GM13977 (cell line): ENCODE data around the gene SELENOS.
A peak's percentile ranks its signal among the peaks of the same experiment; 100 is the strongest.

ENCODE experiments used
- DNase-seq: peaks from one replicate; pipeline ENCODE4 v3.0.0; 2012; ENCODE audit warnings: low spot score
- CTCF ChIP-seq: IDR thresholded peaks from 2 replicates; pipeline ENCODE4 v1.5.1; 2012; ENCODE audit warnings: mild to moderate bottlenecking, control low read depth; ENCODE audit not compliant: insufficient read depth; ENCODE audit errors: extremely low read depth, missing control alignments
- in situ Hi-C: fragments of 300-500 bp; cut with MboI; formaldehyde crosslinking; loops from one replicate; pipeline ENCODE4 v1.12.0; 2022; ENCODE audit warnings: low sequenced_read_pairs, low pct_unique_long_range_greater_than_20kb, mixed read lengths, inconsistent platforms; ENCODE audit not compliant: unreplicated experiment

The SELENOS gene

GRCh38 chr15:101280007-101280406 lies 2.7 kb upstream of the SELENOS start:
- no peak for TF ChIP-seq CTCF
- no peak for DNase-seq
- in situ Hi-C loops: no loop called here

- no peak for DNase-seq
- TF ChIP-seq CTCF: no peak
- in situ Hi-C loops: no loop called here
Observed at GRCh38 chr15:101277943-101278564, 769 bp upstream of the SELENOS start.

- DNase-seq: peak; percentile 48
- in situ Hi-C loops: no loop called here
- TF ChIP-seq CTCF: peak; percentile 33
Observed at GRCh38 chr15:101276501-101277037, 716 bp downstream of the SELENOS start.

- in situ Hi-C loops: no loop called here
Observed at GRCh38 chr15:101275018-101275417, 2.3 kb downstream of the SELENOS start.

GRCh38 chr15:101273534-101273933 lies 3.8 kb downstream of the SELENOS start:
- DNase-seq: no peak
- no peak for TF ChIP-seq CTCF
- in situ Hi-C loops: loop anchor here (25.0 kb wide), 2 partner anchors 361 to 661 kb away; partner anchors contain the start of genes ASB7, LINS1 and LRRK1

More at GRCh38 chr15:101275018-101275417, 2.3 kb downstream of the SELENOS start:
- peak; percentile 52 for DNase-seq
- no peak for TF ChIP-seq CTCF

- no peak for TF ChIP-seq CTCF
- no peak for DNase-seq
- in situ Hi-C loops: loop anchor here (25.0 kb wide), 2 partner anchors 360 to 660 kb away; partner anchors contain the start of genes ASB7, LINS1 and LRRK1
Observed at GRCh38 chr15:101272584-101272983, 4.7 kb downstream of the SELENOS start.
